NOMO-1 treated with dmso at 0.1 percent for 144 hours (cell line): Measurements from ENCODE around the gene ZNF827.

Experiments
- DNase-seq: peaks from one replicate; lab custom pipeline; 2025; ENCODE audit not compliant: unreplicated experiment; lab: John Stamatoyannopoulos, UW

Gene ZNF827

GRCh38 chr4:145723336-145723735 is 215.3 kb downstream of the ZNF827 start:
- DNase-seq: no peak

GRCh38 chr4:145722561-145722960 is 216.1 kb downstream of the ZNF827 start:
- no peak for DNase-seq

GRCh38 chr4:145720656-145721055 is 218.0 kb downstream of the ZNF827 start:
- DNase-seq: no peak

GRCh38 chr4:145719752-145720624 is 218.6 kb downstream of the ZNF827 start:
- no peak for DNase-seq

GRCh38 chr4:145716661-145717200 is 221.9 kb downstream of the ZNF827 start:
- no peak for DNase-seq

- DNase-seq: no peak
Measured at GRCh38 chr4:145716200-145716599, 222.4 kb downstream of the ZNF827 start.

GRCh38 chr4:145709843-145710242 is 228.8 kb downstream of the ZNF827 start:
- no peak for DNase-seq

GRCh38 chr4:145709336-145709735 is 229.3 kb downstream of the ZNF827 start:
- DNase-seq: no peak
